Testis (tissue), 3 donors: ENCODE results near the gene DCDC2C. TPM values are rescaled to one million over a fixed set of nuclear protein-coding genes. Genes with fewer than 3 reads are reported as not detected.

Source experiments
- DNase-seq: peaks from one replicate; pipeline ENCODE4 v3.0.0-alpha.2; 2019
- H3K27ac ChIP-seq, 2 donors: fragments of 200-600 bp; sonication (generic); one replicate each; pipeline ENCODE4 v1.5.1; 2019
- H3K27me3 ChIP-seq: fragments of 200-600 bp; sonication (generic); one replicate; pipeline ENCODE4 v1.5.1; 2019
- H3K36me3 ChIP-seq: fragments of 200-600 bp; sonication (generic); one replicate; pipeline ENCODE4 v1.5.1; 2017; ENCODE audit warnings: low read depth; ENCODE audit errors: missing control alignments
- H3K4me1 ChIP-seq: fragments of 200-600 bp; sonication (generic); one replicate; pipeline ENCODE4 v1.5.1; 2019
- H3K4me3 ChIP-seq, 2 donors: fragments of 200-600 bp; sonication (generic); one replicate each; pipeline ENCODE4 v1.5.1; 2017 to 2019
- H3K9me3 ChIP-seq: fragments of 200-600 bp; sonication (generic); one replicate; pipeline ENCODE4 v1.5.1; 2017
- CTCF ChIP-seq, 3 experiments: fragments of 450-650 bp in 2 of 3; fragments of 200-600 bp in 1 of 3; sonication (generic) in 1 of 3; IDR thresholded peaks; one replicate each; pipeline ENCODE4 v1.5.1; 2016 to 2019; ENCODE audit warnings: antibody characterized with exemption in 3 of 3, mild to moderate bottlenecking in 2 of 3, moderate library complexity in 1 of 3
- POLR2A ChIP-seq: fragments of 450-650 bp; IDR thresholded peaks from one replicate; pipeline ENCODE4 v1.6.1; 2017; ENCODE audit warnings: antibody characterized with exemption, mild to moderate bottlenecking, moderate library complexity
- WGBS, 2 donors: methylation state at CpG; one replicate each; pipeline ENCODE4 v1.1.5; 2018; 5-methylcytosine and 5-hydroxymethylcytosine counted together
- intact Hi-C: fragments of 100-400 bp; cut with DNase I; formaldehyde crosslinking; loops from one replicate; pipeline ENCODE4 v1.15.1; 2023; ENCODE audit warnings: low total_unique reads
- polyA plus RNA-seq: library from polyadenylated mRNA; stranded (reverse); fragments of 350-450 nt; fragmentation: Illumina TruSeq; extraction: RNeasy Lipid Tissue Mini Kit (QIAGEN cat#74804); gene quantifications from one replicate; pipeline ENCODE4 v1.2.3, GENCODE V29; 2014; ENCODE audit warnings: low read depth, low replicate concordance; ENCODE audit not compliant: insufficient read depth
- total RNA-seq, 2 donors: library from RNA; depleted of rRNA; stranded (reverse); fragments of >200 nt; gene quantifications; one replicate each; pipeline ENCODE4 v1.2.3, GENCODE V29; 2016

The DCDC2C gene
- total and polyA plus RNA-seq, 3 donors from 2014 or later: 9.9 to 12.1 (median 10.6) TPM

GRCh38 chr2:3755277-3755676 lies 51.9 kb downstream of the DCDC2C start:
- TF ChIP-seq CTCF (IDR thresholded peaks at IDR 0.05) (no peak), POLR2A (no peak)
- no peak for DNase-seq
- Histone ChIP-seq H3K4me1 (no peaks in the 10 kb centered on the region), H3K9me3 (no peaks in the 10 kb centered on the region), H3K27me3 (no peaks in the 10 kb centered on the region), H3K36me3 (no peaks in the 10 kb centered on the region), H3K4me3 (no peak overlapping the region), H3K27ac (no peak overlapping the region)
- intact Hi-C loops: no loop called here
- 75 to 87% methylated on average over 3 of the region's 3 CpGs for WGBS, 2 donors

- H3K36me3 ChIP-seq: no peaks in the 10 kb centered on the region
- H3K4me3 ChIP-seq: no peak overlapping the region
- WGBS, 2 donors: 34% methylated on average over 8 of the region's 8 CpGs
- no peak for DNase-seq
- no peak overlapping the region for H3K27ac ChIP-seq
- H3K9me3 ChIP-seq: no peaks in the 10 kb centered on the region
- no peak for TF ChIP-seq CTCF (IDR thresholded peaks at IDR 0.05)
- no peak for TF ChIP-seq POLR2A
- intact Hi-C loops: no loop called here
- no peaks in the 10 kb centered on the region for H3K27me3 ChIP-seq
- H3K4me1 ChIP-seq: no peaks in the 10 kb centered on the region
Observed at GRCh38 chr2:3756306-3756705, 52.9 kb downstream of the DCDC2C start.

- intact Hi-C loops: no loop called here
- DNase-seq: no peak
- no peaks in the 10 kb centered on the region for H3K27me3 ChIP-seq
- H3K9me3 ChIP-seq: no peaks in the 10 kb centered on the region
- H3K4me1 ChIP-seq: no peaks in the 10 kb centered on the region
- H3K27ac ChIP-seq: no peak overlapping the region
- TF ChIP-seq POLR2A: no peak
- TF ChIP-seq CTCF (IDR thresholded peaks at IDR 0.05): no peak
- H3K4me3 ChIP-seq: no peak overlapping the region
- 87 to 94% methylated on average over 6 to 7 of the region's 7 CpGs for WGBS, 2 donors
- H3K36me3 ChIP-seq: no peaks in the 10 kb centered on the region
Observed at GRCh38 chr2:3758906-3759305, 55.5 kb downstream of the DCDC2C start.

- 59 to 67% methylated on average over 7 of the region's 7 CpGs for WGBS, 2 donors
- intact Hi-C loops: no loop called here
- TF ChIP-seq POLR2A (no peak), CTCF (IDR thresholded peaks at IDR 0.05) (no peak)
- H3K4me1 ChIP-seq: no peaks in the 10 kb centered on the region
- no peaks in the 10 kb centered on the region for H3K9me3 ChIP-seq
- no peaks in the 10 kb centered on the region for H3K27me3 ChIP-seq
- no peak overlapping the region for H3K4me3 ChIP-seq
- DNase-seq: no peak
- no peak overlapping the region for H3K27ac ChIP-seq
- H3K36me3 ChIP-seq: no peaks in the 10 kb centered on the region
Observed at GRCh38 chr2:3759331-3759730, 56.0 kb downstream of the DCDC2C start.

- 46% methylated on average over 4 of the region's 4 CpGs for WGBS, 2 donors
- intact Hi-C loops: no loop called here
- DNase-seq: no peak
Observed at GRCh38 chr2:3759761-3760160, 56.4 kb downstream of the DCDC2C start.

More at GRCh38 chr2:3759761-3760160, 56.4 kb downstream of the DCDC2C start:
- Histone ChIP-seq H3K36me3 (no peaks in the 10 kb centered on the region), H3K27me3 (no peaks in the 10 kb centered on the region), H3K4me3 (no peak overlapping the region), H3K4me1 (no peaks in the 10 kb centered on the region), H3K27ac (no peak overlapping the region), H3K9me3 (no peaks in the 10 kb centered on the region)
- TF ChIP-seq POLR2A: no peak
- no peak for TF ChIP-seq CTCF (IDR thresholded peaks at IDR 0.05)
